Vagina (tissue), 2 donors: ENCODE results near the gene ALX1.

Experiments used
- POLR2AphosphoS5 ChIP-seq, 2 donors: sonication (generic); formaldehyde crosslinking; IDR thresholded peaks; one replicate each; pipeline ENCODE4 v1.9.0; 2017; ENCODE audit warnings: antibody characterized with exemption in 2 of 2, mild to moderate bottlenecking in 2 of 2, low read depth in 1 of 2; ENCODE audit not compliant: insufficient read depth in 1 of 2
- TF ChIP-seq, protein P1 (sequence below), 3 experiments: fragments of 450-650 bp in 2 of 3; fragments of 200-600 bp in 1 of 3; sonication (generic) in 1 of 3; IDR thresholded peaks; one replicate each; pipeline ENCODE4 v1.5.1; 2017 to 2019; ENCODE audit warnings: antibody characterized with exemption in 3 of 3, mild to moderate bottlenecking in 2 of 3, moderate library complexity in 2 of 3

- no peak for TF ChIP-seq POLR2AphosphoS5 (IDR thresholded peaks at IDR 0.05; ENCODE audit: insufficient read depth in 1 of 2, low read depth in 1 of 2)
- TF ChIP-seq, protein P1, sequence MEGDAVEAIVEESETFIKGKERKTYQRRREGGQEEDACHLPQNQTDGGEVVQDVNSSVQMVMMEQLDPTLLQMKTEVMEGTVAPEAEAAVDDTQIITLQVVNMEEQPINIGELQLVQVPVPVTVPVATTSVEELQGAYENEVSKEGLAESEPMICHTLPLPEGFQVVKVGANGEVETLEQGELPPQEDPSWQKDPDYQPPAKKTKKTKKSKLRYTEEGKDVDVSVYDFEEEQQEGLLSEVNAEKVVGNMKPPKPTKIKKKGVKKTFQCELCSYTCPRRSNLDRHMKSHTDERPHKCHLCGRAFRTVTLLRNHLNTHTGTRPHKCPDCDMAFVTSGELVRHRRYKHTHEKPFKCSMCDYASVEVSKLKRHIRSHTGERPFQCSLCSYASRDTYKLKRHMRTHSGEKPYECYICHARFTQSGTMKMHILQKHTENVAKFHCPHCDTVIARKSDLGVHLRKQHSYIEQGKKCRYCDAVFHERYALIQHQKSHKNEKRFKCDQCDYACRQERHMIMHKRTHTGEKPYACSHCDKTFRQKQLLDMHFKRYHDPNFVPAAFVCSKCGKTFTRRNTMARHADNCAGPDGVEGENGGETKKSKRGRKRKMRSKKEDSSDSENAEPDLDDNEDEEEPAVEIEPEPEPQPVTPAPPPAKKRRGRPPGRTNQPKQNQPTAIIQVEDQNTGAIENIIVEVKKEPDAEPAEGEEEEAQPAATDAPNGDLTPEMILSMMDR (IDR thresholded peaks at IDR 0.05), result no peak
These were observed 19.6 kb upstream of the ALX1 start for GRCh38 chr12:85260447-85260846.
